OCI-LY7 (cell line): Measurements from ENCODE around the gene BRPF3.

Experiments used
- EZH2phosphoT487 ChIP-seq: fragments of 200-600 bp; sonication (generic); IDR thresholded peaks from 2 replicates; pipeline ENCODE4 v1.6.1; 2018; ENCODE audit warnings: low read depth, borderline replicate concordance, mild to moderate bottlenecking, mixed run types, antibody characterized with exemption, low read length, moderate library complexity, mixed read lengths
- TF ChIP-seq, protein P1 (sequence below): fragments of 200-600 bp; sonication (generic); conservative IDR thresholded peaks from 2 replicates; pipeline ENCODE4 v1.5.1; 2014; ENCODE audit warnings: mild to moderate bottlenecking, antibody characterized with exemption, low read length, moderate library complexity, mixed read lengths

DNA sequence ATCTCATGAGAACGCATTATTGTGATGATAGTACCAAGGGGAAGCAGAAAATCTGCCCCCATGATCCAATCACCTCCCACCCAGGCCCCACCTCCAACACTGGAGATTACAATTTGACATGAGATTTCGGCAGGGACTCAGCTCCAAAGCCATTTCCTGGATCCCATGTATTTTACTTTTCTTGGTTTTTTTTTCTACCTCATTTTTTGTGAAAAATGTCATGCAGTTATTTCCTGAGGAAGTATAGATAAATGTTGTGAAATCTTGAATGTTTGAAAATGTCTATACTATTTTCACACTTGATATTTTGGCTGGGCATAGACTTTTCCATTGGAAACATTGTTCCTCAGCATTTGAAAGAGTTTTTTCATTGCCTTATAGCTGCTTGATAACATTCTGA lies 9.1 kb upstream of the BRPF3 start:
- TF ChIP-seq, protein P1, sequence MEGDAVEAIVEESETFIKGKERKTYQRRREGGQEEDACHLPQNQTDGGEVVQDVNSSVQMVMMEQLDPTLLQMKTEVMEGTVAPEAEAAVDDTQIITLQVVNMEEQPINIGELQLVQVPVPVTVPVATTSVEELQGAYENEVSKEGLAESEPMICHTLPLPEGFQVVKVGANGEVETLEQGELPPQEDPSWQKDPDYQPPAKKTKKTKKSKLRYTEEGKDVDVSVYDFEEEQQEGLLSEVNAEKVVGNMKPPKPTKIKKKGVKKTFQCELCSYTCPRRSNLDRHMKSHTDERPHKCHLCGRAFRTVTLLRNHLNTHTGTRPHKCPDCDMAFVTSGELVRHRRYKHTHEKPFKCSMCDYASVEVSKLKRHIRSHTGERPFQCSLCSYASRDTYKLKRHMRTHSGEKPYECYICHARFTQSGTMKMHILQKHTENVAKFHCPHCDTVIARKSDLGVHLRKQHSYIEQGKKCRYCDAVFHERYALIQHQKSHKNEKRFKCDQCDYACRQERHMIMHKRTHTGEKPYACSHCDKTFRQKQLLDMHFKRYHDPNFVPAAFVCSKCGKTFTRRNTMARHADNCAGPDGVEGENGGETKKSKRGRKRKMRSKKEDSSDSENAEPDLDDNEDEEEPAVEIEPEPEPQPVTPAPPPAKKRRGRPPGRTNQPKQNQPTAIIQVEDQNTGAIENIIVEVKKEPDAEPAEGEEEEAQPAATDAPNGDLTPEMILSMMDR = no peak
- TF ChIP-seq EZH2phosphoT487 = no peak
